H1 (cell line): ENCODE data around the gene PRRC2A. TPM values are rescaled to one million over a fixed set of nuclear protein-coding genes. Genes with fewer than 3 reads are reported as not detected.

ENCODE experiments used
- CTCF ChIA-PET: fragments of 300-600 bp; sonication (Branson Sonifier 250); formaldehyde crosslinking; loops from one replicate; lab custom pipeline; 2021; ENCODE audit not compliant: partially characterized antibody; lab: Charles Lee
- POLR2A ChIA-PET: fragments of 300-600 bp; sonication (Branson Sonifier 250); formaldehyde crosslinking; loops from one replicate; lab custom pipeline; 2021; ENCODE audit warnings: inconsistent platforms; ENCODE audit not compliant: partially characterized antibody; lab: Charles Lee
- DNase-seq, 2 experiments: peaks; one replicate each; pipeline versions ENCODE4 v3.0.0 to v3.0.0-alpha.2; 2010 to 2022; ENCODE audit warnings: low spot score in 2 of 2, low read depth in 1 of 2, mixed read lengths in 1 of 2
- FAIRE-seq: peaks from 2 replicates; lab custom pipeline; 2011; peaks lifted over from hg19 to GRCh38; lab: Jason Lieb, UNC
- H2AFZ ChIP-seq: 2 replicates; pipeline ENCODE4 v1.8.1; 2012; ENCODE audit warnings: low read length, inconsistent platforms
- H2AK5ac ChIP-seq: 2 replicates; pipeline ENCODE4 v1.6.1; 2013; ENCODE audit warnings: low read depth, low read length
- H2BK120ac ChIP-seq: replicated peaks from 2 replicates; pipeline ENCODE3; 2013; ENCODE audit warnings: low read depth, low read length, inconsistent platforms
- H2BK12ac ChIP-seq: 2 replicates; pipeline ENCODE4 v1.6.1; 2013; ENCODE audit warnings: low read depth, low read length
- H2BK15ac ChIP-seq: 2 replicates; pipeline ENCODE4 v1.6.1; 2013; ENCODE audit warnings: low read length
- H2BK20ac ChIP-seq: 2 replicates; pipeline ENCODE4 v1.6.1; 2013; ENCODE audit warnings: low read length
- H2BK5ac ChIP-seq: 2 replicates; pipeline ENCODE4 v1.6.1; 2013; ENCODE audit warnings: low read depth, low read length
- H3K14ac ChIP-seq: 2 replicates; pipeline ENCODE4 v1.6.1; 2013; ENCODE audit warnings: inconsistent platforms; ENCODE audit not compliant: insufficient read length
- H3K18ac ChIP-seq: 2 replicates; pipeline ENCODE4 v1.6.1; 2013; ENCODE audit warnings: low read length; ENCODE audit errors: extremely low read depth
- H3K23ac ChIP-seq: 2 replicates; pipeline ENCODE4 v1.6.1; 2013; ENCODE audit warnings: inconsistent platforms; ENCODE audit not compliant: insufficient read length
- H3K23me2 ChIP-seq: 2 replicates; pipeline ENCODE4 v1.6.1; 2013; ENCODE audit warnings: low read depth, low read length
- H3K27ac ChIP-seq: 2 replicates; pipeline ENCODE4 v1.6.1; 2011; ENCODE audit warnings: low read depth, low read length, inconsistent platforms
- H3K27me3 ChIP-seq, 4 experiments: replicated peaks in 1 of 4; 1 replicate in 1 of 4; 2 replicates in 3 of 4; pipeline versions ENCODE4 v1.6.1 to v1.8.1; 2011 to 2013; ENCODE audit warnings: low read length in 3 of 4, mild to moderate bottlenecking in 3 of 4, inconsistent platforms in 2 of 4, mixed read lengths in 2 of 4, moderate library complexity in 1 of 4; ENCODE audit not compliant: control insufficient read depth in 3 of 4, insufficient read depth in 3 of 4; ENCODE audit errors: extremely low read depth in 1 of 4
- H3K36me3 ChIP-seq, 4 experiments: 2 replicates each; pipeline versions ENCODE4 v1.6.1 to v1.8.1; 2011 to 2013; ENCODE audit warnings: mild to moderate bottlenecking in 4 of 4, low read length in 3 of 4, moderate library complexity in 2 of 4, control low read depth in 1 of 4, inconsistent platforms in 1 of 4; ENCODE audit not compliant: insufficient read depth in 4 of 4, control insufficient read depth in 2 of 4
- H3K4ac ChIP-seq: replicated peaks from 2 replicates; pipeline ENCODE3; 2013; ENCODE audit warnings: low read length, low read depth, mixed read lengths, inconsistent platforms; ENCODE audit not compliant: insufficient read length
- H3K4me1 ChIP-seq, 4 experiments: replicated peaks in 1 of 4; 1 replicate in 1 of 4; 2 replicates in 3 of 4; pipeline versions ENCODE4 v1.6.1 to v1.8.1; 2011 to 2013; ENCODE audit warnings: low read length in 3 of 4, inconsistent platforms in 2 of 4, mixed read lengths in 1 of 4; ENCODE audit not compliant: insufficient read depth in 4 of 4, control insufficient read depth in 3 of 4
- H3K4me2 ChIP-seq, 2 experiments: 2 replicates each; pipeline versions ENCODE4 v1.6.1 to v1.8.1; 2011 to 2013; ENCODE audit warnings: low read depth in 2 of 2, low read length in 2 of 2, control low read depth in 1 of 2, inconsistent platforms in 1 of 2, mild to moderate bottlenecking in 1 of 2; ENCODE audit not compliant: insufficient read depth in 1 of 2
- H3K4me3 ChIP-seq, 4 experiments: fragments of 200-600, 300-600 bp in 1 of 4; sonication (generic), shearing (Covaris generic), sonication (Bioruptor Twin) in 1 of 4; 2 replicates each; pipeline versions ENCODE4 v1.5.1 to v1.8.1; 2011 to 2016; ENCODE audit warnings: low read length in 4 of 4, low read depth in 3 of 4, control low read depth in 2 of 4, inconsistent platforms in 2 of 4, mild to moderate bottlenecking in 2 of 4, mixed read lengths in 1 of 4, moderate library complexity in 1 of 4; ENCODE audit not compliant: insufficient read depth in 2 of 4; ENCODE audit errors: extremely low read depth in 1 of 4
- H3K56ac ChIP-seq: replicated peaks from 2 replicates; pipeline ENCODE3; 2013; ENCODE audit warnings: low read depth, mild to moderate bottlenecking, mixed read lengths, low read length, inconsistent platforms; ENCODE audit not compliant: insufficient read length
- H3K79me1 ChIP-seq: 2 replicates; pipeline ENCODE4 v1.6.1; 2013; ENCODE audit warnings: low read depth, low read length, control low read depth
- H3K79me2 ChIP-seq, 2 experiments: 2 replicates each; pipeline versions ENCODE4 v1.6.1 to v1.8.1; 2012 to 2013; ENCODE audit warnings: low read length in 2 of 2, mild to moderate bottlenecking in 2 of 2, inconsistent platforms in 1 of 2; ENCODE audit not compliant: insufficient read depth in 2 of 2, control insufficient read depth in 1 of 2
- H3K9ac ChIP-seq, 4 experiments: replicated peaks in 1 of 4; 1 replicate in 1 of 4; 2 replicates in 3 of 4; pipeline versions ENCODE4 v1.6.1 to v1.8.1; 2011 to 2013; ENCODE audit warnings: low read depth in 3 of 4, low read length in 3 of 4, control low read depth in 2 of 4, mild to moderate bottlenecking in 2 of 4, moderate library complexity in 2 of 4, inconsistent platforms in 1 of 4; ENCODE audit errors: extremely low read depth in 1 of 4
- H3K9me3 ChIP-seq, 2 experiments: 2 replicates each; pipeline versions ENCODE4 v1.6.1 to v1.8.1; 2012 to 2013; ENCODE audit warnings: mild to moderate bottlenecking in 2 of 2, moderate library complexity in 2 of 2, control low read depth in 1 of 2, inconsistent platforms in 1 of 2, low read depth in 1 of 2, low read length in 1 of 2, mixed read lengths in 1 of 2; ENCODE audit not compliant: insufficient read depth in 2 of 2
- H4K20me1 ChIP-seq, 2 experiments: replicated peaks in 1 of 2; 2 replicates each; pipeline versions ENCODE3 to v1.8.1; 2011 to 2013; ENCODE audit warnings: inconsistent platforms in 2 of 2, low read length in 2 of 2, mild to moderate bottlenecking in 1 of 2; ENCODE audit not compliant: insufficient read depth in 2 of 2, control insufficient read depth in 1 of 2
- H4K5ac ChIP-seq: 2 replicates; pipeline ENCODE4 v1.6.1; 2013; ENCODE audit warnings: low read length, low read depth, mixed read lengths, inconsistent platforms; ENCODE audit not compliant: insufficient read length
- H4K8ac ChIP-seq: 2 replicates; pipeline ENCODE4 v1.8.0; 2013; ENCODE audit warnings: mild to moderate bottlenecking, moderate library complexity, low read length, inconsistent platforms; ENCODE audit not compliant: insufficient read depth; ENCODE audit errors: extremely low read depth
- H4K91ac ChIP-seq: replicated peaks from 2 replicates; pipeline ENCODE3; 2013; ENCODE audit warnings: low read length, mixed read lengths, inconsistent platforms; ENCODE audit not compliant: insufficient read length
- KDM5A ChIP-seq: fragments of 200-600 bp; IDR thresholded peaks from 2 replicates; pipeline ENCODE4 v1.7.1; 2012; ENCODE audit warnings: mild to moderate bottlenecking, low read length, inconsistent platforms, mixed read lengths
- POLR2A ChIP-seq, 2 experiments: IDR thresholded peaks; 1 replicate in 1 of 2; 2 replicates in 1 of 2; pipeline ENCODE4 v1.6.1; 2011; ENCODE audit warnings: low read depth in 2 of 2, low read length in 2 of 2, mild to moderate bottlenecking in 2 of 2; ENCODE audit errors: control extremely low read depth in 1 of 2
- WGBS, 2 experiments: shearing (Covaris generic) in 1 of 2; methylation state at CpG; one replicate each; pipeline versions ENCODE4 v1.1.6 to v1.1.7; 2013 to 2015; ENCODE audit warnings: low lambda C conversion rate in 2 of 2, mixed read lengths in 2 of 2, inconsistent platforms in 1 of 2, low coverage in 1 of 2, missing lambda C conversion rate in 1 of 2; ENCODE audit not compliant: insufficient replicate concordance in 2 of 2, insufficient coverage in 1 of 2, insufficient read length in 1 of 2; ENCODE audit errors: extremely low coverage in 1 of 2, missing lambda C conversion rate in 1 of 2; 5-methylcytosine and 5-hydroxymethylcytosine counted together
- polyA plus RNA-seq, 7 experiments: library from polyadenylated mRNA; depleted of rRNA in 3 of 7; stranded (reverse) in 5 of 7; unstranded in 2 of 7; fragments of >200 nt in 5 of 7; fragments of 200-250 nt in 2 of 7; gene quantifications; 1 replicate in 5 of 7; 2 replicates in 1 of 7; 4 replicates in 1 of 7; pipeline versions ENCODE4 v1.2.1 to v1.2.3, GENCODE V29; 2011 to 2013; ENCODE audit warnings: missing spikeins in 2 of 7, mixed read lengths in 2 of 7
- total RNA-seq: library from RNA; stranded (reverse); fragmentation: NEBNext Ultra II Directional; extraction: Animal tissue kit (Norgen Biotek cat#: 25700); gene quantifications from 2 replicates; pipeline ENCODE4 v1.2.1, GENCODE V29; 2021

The PRRC2A gene
- total and polyA plus RNA-seq, 2 of the 8 experiments (the other 6 are each of a cell fraction or from before 2014, with no cell fraction given): 118 to 300 TPM

DNA sequence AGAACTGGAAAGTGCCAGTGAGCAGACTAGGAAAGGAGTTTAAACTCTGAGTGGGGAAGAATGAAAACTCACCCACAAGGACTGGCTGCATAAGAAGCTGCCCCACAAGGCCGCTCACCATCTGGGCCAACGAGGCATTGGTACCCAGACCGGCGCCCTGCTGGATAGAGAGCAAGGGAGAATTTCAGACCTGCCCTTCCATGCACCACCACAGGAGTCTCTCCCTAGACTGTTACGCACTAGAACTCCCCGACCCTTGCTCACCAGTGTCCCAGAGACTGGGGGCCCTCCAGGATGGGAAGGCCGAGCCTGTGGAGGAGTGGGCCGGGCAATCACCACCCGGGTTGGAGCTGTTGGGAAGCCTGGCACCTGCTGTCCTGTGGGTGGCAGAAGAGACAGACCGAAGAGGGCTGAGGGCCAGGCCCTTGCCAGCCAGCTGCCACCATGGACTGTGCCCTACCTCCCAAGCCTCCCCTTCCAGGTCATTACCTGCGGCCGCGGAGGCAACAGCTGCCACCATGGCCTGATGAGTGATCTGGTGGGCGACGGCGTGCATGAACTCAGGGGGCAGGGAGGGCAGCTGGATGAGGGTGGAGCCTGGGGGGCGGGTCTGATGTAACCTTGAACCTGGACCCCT lies 23.4 kb downstream of the PRRC2A start:
- TF ChIP-seq POLR2A (IDR thresholded peaks at IDR 0.05; ENCODE audit: control extremely low read depth in 1 of 2, low read depth in 2 of 2, low read length in 2 of 2): 0 out of 3 replicates have a peak, but pooled peaks of 1 of the 2 experiments have one; percentile 19
- TF ChIP-seq KDM5A: no peak
- TF ChIP-seq, all 59 proteins: peak for 1
- H4K8ac ChIP-seq: peak overlapping the region; percentile 76
- no peak overlapping the region for H3K56ac ChIP-seq
- no peak overlapping the region for H3K27ac ChIP-seq
- no peak overlapping the region for H2BK15ac ChIP-seq
- H2AK5ac ChIP-seq: no peak overlapping the region
- H3K4me1 ChIP-seq: no peaks in the 10 kb centered on the region
- no peaks in the 10 kb centered on the region for H3K23me2 ChIP-seq
- H2BK5ac ChIP-seq: no peak overlapping the region
- no peak overlapping the region for H3K9ac ChIP-seq
- H4K5ac ChIP-seq: no peak overlapping the region
- peaks cover 51 to 92% (median 79%) of the 10 kb centered on the region in 4 experiments for H3K36me3 ChIP-seq
- no peak overlapping the region for H3K23ac ChIP-seq
- no peaks in the 10 kb centered on the region; the same call in none of the 2 replicates for H3K79me1 ChIP-seq
- 92% methylated on average over 16 of the region's 17 CpGs; no CpG with 5 or more reads in 1 of the 2 experiments for WGBS, 2 experiments
- no peak overlapping the region for H2AFZ ChIP-seq
- FAIRE-seq (no peak), DNase-seq (no peak)
- no peak overlapping the region for H3K18ac ChIP-seq
- no peak overlapping the region for H2BK120ac ChIP-seq
- no peak overlapping the region for H3K4ac ChIP-seq
- peaks cover 5 to 6% of the 10 kb centered on the region in 2 experiments for H4K20me1 ChIP-seq
- H3K27me3 ChIP-seq: no peaks in the 10 kb centered on the region
- no peak overlapping the region for H3K4me3 ChIP-seq
- ChIA-PET CTCF (interaction anchor here (0.8 to 2.8 kb wide), 6 partner anchors 9 to 170 kb away, joined by 3 to 10 read pairs (median 4); no protein-coding TSS in a partner anchor), POLR2A (interaction anchor here (0.6 to 34.9 kb wide), 12 partner anchors 8 to 123 kb away, joined by 3 to 883 read pairs (median 4); partner anchors contain the start of genes APOM, BAG6, C6orf47 and CSNK2B)
- no peak overlapping the region for H2BK20ac ChIP-seq
- no peak overlapping the region for H4K91ac ChIP-seq
- no peaks in the 10 kb centered on the region for H3K9me3 ChIP-seq
- peaks cover 0 to 4% of the 10 kb centered on the region in 2 experiments; a peak in 1 of 4 replicates for H3K79me2 ChIP-seq
- H3K4me2 ChIP-seq: no peak overlapping the region
- no peak overlapping the region for H2BK12ac ChIP-seq
- no peak overlapping the region for H3K14ac ChIP-seq
